GM23338 (cell line): Measurements from ENCODE around the gene CD70. TPM values are rescaled to one million over a fixed set of nuclear protein-coding genes. Genes with fewer than 3 reads are reported as not detected.

ENCODE experiments used
- ATAC-seq: fragments of 200-7000 bp; cut with Tn5 transposase; 3 replicates; pipeline ENCODE4 v1.9.1; 2020
- DNase-seq: peaks from one replicate; pipeline ENCODE4 v3.0.0-alpha.2; 2015; ENCODE audit warnings: low spot score
- H2AFZ ChIP-seq: fragments of 200-600 bp; sonication (generic); 2 replicates; pipeline ENCODE4 v1.8.0; 2016; ENCODE audit warnings: antibody characterized with exemption, mild to moderate bottlenecking, moderate library complexity
- H3F3A ChIP-seq: fragments of 200-600 bp; sonication (generic); replicated peaks from 2 replicates; pipeline ENCODE4 v1.8.0; 2017; ENCODE audit warnings: antibody characterized with exemption, mixed run types, low read depth
- H3K27ac ChIP-seq: fragments of 200-600 bp; sonication (generic); 2 replicates; pipeline ENCODE4 v1.6.1; 2016; ENCODE audit warnings: low read depth
- H3K27me3 ChIP-seq: fragments of 200-600 bp; sonication (generic); 2 replicates; pipeline ENCODE4 v1.8.0; 2016; ENCODE audit warnings: mild to moderate bottlenecking, mixed run types, moderate library complexity; ENCODE audit not compliant: insufficient read depth
- H3K36me3 ChIP-seq: fragments of 200-600 bp; sonication (generic); 2 replicates; pipeline ENCODE4 v1.8.0; 2016; ENCODE audit warnings: mild to moderate bottlenecking; ENCODE audit not compliant: insufficient read depth
- H3K4me1 ChIP-seq: fragments of 200-600 bp; sonication (generic); 2 replicates; pipeline ENCODE4 v1.8.0; 2016; ENCODE audit warnings: mild to moderate bottlenecking, moderate library complexity; ENCODE audit not compliant: insufficient read depth
- H3K4me2 ChIP-seq: fragments of 200-600 bp; sonication (generic); 2 replicates; pipeline ENCODE4 v1.7.1; 2017; ENCODE audit warnings: mixed run types
- H3K4me3 ChIP-seq: fragments of 200-600 bp; sonication (generic); 2 replicates; pipeline ENCODE4 v1.6.1; 2016; ENCODE audit warnings: mixed run types
- H3K79me2 ChIP-seq: fragments of 200-600 bp; sonication (generic); replicated peaks from 2 replicates; pipeline ENCODE4 v1.8.0; 2017; ENCODE audit warnings: mild to moderate bottlenecking; ENCODE audit not compliant: insufficient read depth
- H3K9me2 ChIP-seq: fragments of 200-600 bp; sonication (generic); 2 replicates; pipeline ENCODE4 v1.8.0; 2017; ENCODE audit not compliant: insufficient read depth
- H4K20me1 ChIP-seq: fragments of 200-600 bp; sonication (generic); replicated peaks from 2 replicates; pipeline ENCODE4 v1.8.0; 2017; ENCODE audit warnings: mild to moderate bottlenecking; ENCODE audit not compliant: insufficient read depth
- H3K27ac Mint-ChIP-seq: 2 replicates; pipeline ENCODE4 v1.8.0; 2020; ENCODE audit warnings: inconsistent platforms, mild to moderate bottlenecking, moderate library complexity, mixed read lengths
- H3K27me3 Mint-ChIP-seq: 3 replicates; pipeline ENCODE4 v1.8.0; 2022; ENCODE audit warnings: low read depth, mild to moderate bottlenecking, moderate library complexity, mixed read lengths, inconsistent platforms; ENCODE audit not compliant: insufficient read depth, poor library complexity
- H3K36me3 Mint-ChIP-seq: 3 replicates; pipeline ENCODE4 v1.8.0; 2021; ENCODE audit warnings: low read depth, mild to moderate bottlenecking, inconsistent platforms, moderate library complexity, mixed read lengths
- H3K4me1 Mint-ChIP-seq: 3 replicates; pipeline ENCODE4 v1.8.0; 2020; ENCODE audit warnings: mild to moderate bottlenecking, inconsistent platforms, mixed read lengths
- H3K4me3 Mint-ChIP-seq: 3 replicates; pipeline ENCODE4 v1.8.0; 2021; ENCODE audit warnings: moderate library complexity, mild to moderate bottlenecking, inconsistent platforms, mixed read lengths
- H3K9me3 Mint-ChIP-seq: 3 replicates; pipeline ENCODE4 v1.8.0; 2020; ENCODE audit warnings: moderate library complexity, mild to moderate bottlenecking, inconsistent platforms, mixed read lengths
- JUNB ChIP-seq: IDR thresholded peaks from one replicate; pipeline ENCODE4 v1.6.1; 2016; ENCODE audit warnings: antibody characterized with exemption; ENCODE audit not compliant: unreplicated experiment
- NANOG ChIP-seq: IDR thresholded peaks from 2 replicates; pipeline ENCODE4 v1.6.1; 2016; ENCODE audit warnings: antibody characterized with exemption, borderline replicate concordance
- POLR2AphosphoS5 ChIP-seq: IDR thresholded peaks from 2 replicates; pipeline ENCODE4 v1.6.1; 2016; ENCODE audit warnings: antibody characterized with exemption, low read depth
- REST ChIP-seq: IDR thresholded peaks from one replicate; pipeline ENCODE4 v1.6.1; 2018; ENCODE audit warnings: antibody characterized with exemption; ENCODE audit not compliant: unreplicated experiment
- STAT1 ChIP-seq: IDR thresholded peaks from one replicate; pipeline ENCODE4 v1.6.1; 2016; ENCODE audit warnings: antibody characterized with exemption; ENCODE audit not compliant: unreplicated experiment
- ZNF114 ChIP-seq: fragments of 250-450 bp; sonication (Bioruptor Pico); IDR thresholded peaks from 2 replicates; pipeline ENCODE4 v1.5.0; 2020; ENCODE audit warnings: mild to moderate bottlenecking, moderate library complexity
- ZNF331 ChIP-seq: fragments of 250-450 bp; sonication (Bioruptor Pico); IDR thresholded peaks from 2 replicates; pipeline ENCODE4 v1.5.0; 2020; ENCODE audit warnings: low read depth, mild to moderate bottlenecking, moderate library complexity
- polyA plus RNA-seq: library from polyadenylated mRNA; unstranded; fragments of >200 nt; fragmentation: Nextera tagmentation; extraction: Ambion mirVana; gene quantifications from 2 replicates; pipeline ENCODE4 v1.2.1, GENCODE V29; 2016
- total RNA-seq: library from RNA; depleted of rRNA; stranded (reverse); fragments of >200 nt; shearing (Covaris generic); gene quantifications from 2 replicates; pipeline ENCODE4 v1.2.3, GENCODE V29; 2014
- TF ChIP-seq, protein P1 (sequence below): IDR thresholded peaks from 2 replicates; pipeline ENCODE4 v1.6.1; 2016; ENCODE audit warnings: antibody characterized with exemption
- TF ChIP-seq, protein P2 (sequence below), 2 experiments: fragments of 200-600 bp in 1 of 2; sonication (generic) in 1 of 2; conservative IDR thresholded peaks; 2 replicates each; pipeline versions ENCODE4 v1.5.1 to v1.6.1; 2016 to 2017; ENCODE audit warnings: antibody characterized with exemption in 2 of 2, low read depth in 2 of 2, mild to moderate bottlenecking in 2 of 2, moderate library complexity in 1 of 2
- TF ChIP-seq, protein P3 (sequence below): fragments of 250-450 bp; sonication (Bioruptor Pico); IDR thresholded peaks from 2 replicates; pipeline ENCODE4 v1.5.0; 2020; ENCODE audit warnings: mild to moderate bottlenecking, moderate library complexity

The CD70 gene
- total and polyA plus RNA-seq, 2 experiments from 2014 or later: 2.0 to 7.3 TPM

- TF ChIP-seq ZNF331 (CRISPR knock-in tag): no peak
- TF ChIP-seq POLR2AphosphoS5: no peak
- TF ChIP-seq, protein P1, sequence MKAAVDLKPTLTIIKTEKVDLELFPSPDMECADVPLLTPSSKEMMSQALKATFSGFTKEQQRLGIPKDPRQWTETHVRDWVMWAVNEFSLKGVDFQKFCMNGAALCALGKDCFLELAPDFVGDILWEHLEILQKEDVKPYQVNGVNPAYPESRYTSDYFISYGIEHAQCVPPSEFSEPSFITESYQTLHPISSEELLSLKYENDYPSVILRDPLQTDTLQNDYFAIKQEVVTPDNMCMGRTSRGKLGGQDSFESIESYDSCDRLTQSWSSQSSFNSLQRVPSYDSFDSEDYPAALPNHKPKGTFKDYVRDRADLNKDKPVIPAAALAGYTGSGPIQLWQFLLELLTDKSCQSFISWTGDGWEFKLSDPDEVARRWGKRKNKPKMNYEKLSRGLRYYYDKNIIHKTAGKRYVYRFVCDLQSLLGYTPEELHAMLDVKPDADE: no peak
- TF ChIP-seq STAT1: no peak
- TF ChIP-seq JUNB: no peak
- TF ChIP-seq ZNF114 (CRISPR knock-in tag): no peak
- TF ChIP-seq NANOG: no peak
- TF ChIP-seq, protein P2, sequence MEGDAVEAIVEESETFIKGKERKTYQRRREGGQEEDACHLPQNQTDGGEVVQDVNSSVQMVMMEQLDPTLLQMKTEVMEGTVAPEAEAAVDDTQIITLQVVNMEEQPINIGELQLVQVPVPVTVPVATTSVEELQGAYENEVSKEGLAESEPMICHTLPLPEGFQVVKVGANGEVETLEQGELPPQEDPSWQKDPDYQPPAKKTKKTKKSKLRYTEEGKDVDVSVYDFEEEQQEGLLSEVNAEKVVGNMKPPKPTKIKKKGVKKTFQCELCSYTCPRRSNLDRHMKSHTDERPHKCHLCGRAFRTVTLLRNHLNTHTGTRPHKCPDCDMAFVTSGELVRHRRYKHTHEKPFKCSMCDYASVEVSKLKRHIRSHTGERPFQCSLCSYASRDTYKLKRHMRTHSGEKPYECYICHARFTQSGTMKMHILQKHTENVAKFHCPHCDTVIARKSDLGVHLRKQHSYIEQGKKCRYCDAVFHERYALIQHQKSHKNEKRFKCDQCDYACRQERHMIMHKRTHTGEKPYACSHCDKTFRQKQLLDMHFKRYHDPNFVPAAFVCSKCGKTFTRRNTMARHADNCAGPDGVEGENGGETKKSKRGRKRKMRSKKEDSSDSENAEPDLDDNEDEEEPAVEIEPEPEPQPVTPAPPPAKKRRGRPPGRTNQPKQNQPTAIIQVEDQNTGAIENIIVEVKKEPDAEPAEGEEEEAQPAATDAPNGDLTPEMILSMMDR (conservative IDR thresholded peaks at IDR 0.05; ENCODE audit: low read depth in 2 of 2): no peak
- TF ChIP-seq, protein P3, sequence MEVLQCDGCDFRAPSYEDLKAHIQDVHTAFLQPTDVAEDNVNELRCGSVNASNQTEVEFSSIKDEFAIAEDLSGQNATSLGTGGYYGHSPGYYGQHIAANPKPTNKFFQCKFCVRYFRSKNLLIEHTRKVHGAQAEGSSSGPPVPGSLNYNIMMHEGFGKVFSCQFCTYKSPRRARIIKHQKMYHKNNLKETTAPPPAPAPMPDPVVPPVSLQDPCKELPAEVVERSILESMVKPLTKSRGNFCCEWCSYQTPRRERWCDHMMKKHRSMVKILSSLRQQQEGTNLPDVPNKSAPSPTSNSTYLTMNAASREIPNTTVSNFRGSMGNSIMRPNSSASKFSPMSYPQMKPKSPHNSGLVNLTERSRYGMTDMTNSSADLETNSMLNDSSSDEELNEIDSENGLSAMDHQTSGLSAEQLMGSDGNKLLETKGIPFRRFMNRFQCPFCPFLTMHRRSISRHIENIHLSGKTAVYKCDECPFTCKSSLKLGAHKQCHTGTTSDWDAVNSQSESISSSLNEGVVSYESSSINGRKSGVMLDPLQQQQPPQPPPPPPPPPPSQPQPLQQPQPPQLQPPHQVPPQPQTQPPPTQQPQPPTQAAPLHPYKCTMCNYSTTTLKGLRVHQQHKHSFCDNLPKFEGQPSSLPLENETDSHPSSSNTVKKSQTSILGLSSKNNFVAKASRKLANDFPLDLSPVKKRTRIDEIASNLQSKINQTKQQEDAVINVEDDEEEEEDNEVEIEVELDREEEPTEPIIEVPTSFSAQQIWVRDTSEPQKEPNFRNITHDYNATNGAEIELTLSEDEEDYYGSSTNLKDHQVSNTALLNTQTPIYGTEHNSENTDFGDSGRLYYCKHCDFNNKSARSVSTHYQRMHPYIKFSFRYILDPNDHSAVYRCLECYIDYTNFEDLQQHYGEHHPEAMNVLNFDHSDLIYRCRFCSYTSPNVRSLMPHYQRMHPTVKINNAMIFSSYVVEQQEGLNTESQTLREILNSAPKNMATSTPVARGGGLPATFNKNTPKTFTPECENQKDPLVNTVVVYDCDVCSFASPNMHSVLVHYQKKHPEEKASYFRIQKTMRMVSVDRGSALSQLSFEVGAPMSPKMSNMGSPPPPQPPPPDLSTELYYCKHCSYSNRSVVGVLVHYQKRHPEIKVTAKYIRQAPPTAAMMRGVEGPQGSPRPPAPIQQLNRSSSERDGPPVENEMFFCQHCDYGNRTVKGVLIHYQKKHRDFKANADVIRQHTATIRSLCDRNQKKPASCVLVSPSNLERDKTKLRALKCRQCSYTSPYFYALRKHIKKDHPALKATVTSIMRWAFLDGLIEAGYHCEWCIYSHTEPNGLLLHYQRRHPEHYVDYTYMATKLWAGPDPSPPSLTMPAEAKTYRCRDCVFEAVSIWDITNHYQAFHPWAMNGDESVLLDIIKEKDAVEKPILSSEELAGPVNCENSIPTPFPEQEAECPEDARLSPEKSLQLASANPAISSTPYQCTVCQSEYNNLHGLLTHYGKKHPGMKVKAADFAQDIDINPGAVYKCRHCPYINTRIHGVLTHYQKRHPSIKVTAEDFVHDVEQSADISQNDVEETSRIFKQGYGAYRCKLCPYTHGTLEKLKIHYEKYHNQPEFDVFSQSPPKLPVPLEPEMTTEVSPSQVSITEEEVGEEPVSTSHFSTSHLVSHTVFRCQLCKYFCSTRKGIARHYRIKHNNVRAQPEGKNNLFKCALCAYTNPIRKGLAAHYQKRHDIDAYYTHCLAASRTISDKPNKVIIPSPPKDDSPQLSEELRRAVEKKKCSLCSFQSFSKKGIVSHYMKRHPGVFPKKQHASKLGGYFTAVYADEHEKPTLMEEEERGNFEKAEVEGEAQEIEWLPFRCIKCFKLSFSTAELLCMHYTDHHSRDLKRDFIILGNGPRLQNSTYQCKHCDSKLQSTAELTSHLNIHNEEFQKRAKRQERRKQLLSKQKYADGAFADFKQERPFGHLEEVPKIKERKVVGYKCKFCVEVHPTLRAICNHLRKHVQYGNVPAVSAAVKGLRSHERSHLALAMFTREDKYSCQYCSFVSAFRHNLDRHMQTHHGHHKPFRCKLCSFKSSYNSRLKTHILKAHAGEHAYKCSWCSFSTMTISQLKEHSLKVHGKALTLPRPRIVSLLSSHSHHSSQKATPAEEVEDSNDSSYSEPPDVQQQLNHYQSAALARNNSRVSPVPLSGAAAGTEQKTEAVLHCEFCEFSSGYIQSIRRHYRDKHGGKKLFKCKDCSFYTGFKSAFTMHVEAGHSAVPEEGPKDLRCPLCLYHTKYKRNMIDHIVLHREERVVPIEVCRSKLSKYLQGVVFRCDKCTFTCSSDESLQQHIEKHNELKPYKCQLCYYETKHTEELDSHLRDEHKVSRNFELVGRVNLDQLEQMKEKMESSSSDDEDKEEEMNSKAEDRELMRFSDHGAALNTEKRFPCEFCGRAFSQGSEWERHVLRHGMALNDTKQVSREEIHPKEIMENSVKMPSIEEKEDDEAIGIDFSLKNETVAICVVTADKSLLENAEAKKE (CRISPR knock-in tag): no peak
- no peak for TF ChIP-seq REST
- peaks cover 78% of the 10 kb centered on the region for H3K27me3 ChIP-seq
Observed at GRCh38 chr19:6587998-6588507, 2.9 kb downstream of the CD70 start.

More at GRCh38 chr19:6587998-6588507, 2.9 kb downstream of the CD70 start:
- Histone ChIP-seq H3K4me1 (peaks cover 29% of the 10 kb centered on the region), H3K27ac (no peak overlapping the region), H3K36me3 (no peaks in the 10 kb centered on the region), H3K79me2 (no peaks in the 10 kb centered on the region), H3K9me2 (no peaks in the 10 kb centered on the region), H3K4me2 (peak overlapping the region; percentile 95), H3K4me3 (peak overlapping the region; percentile 74), H3F3A (peaks cover 18% of the 10 kb centered on the region), H2AFZ (peak overlapping the region; percentile 86; the same call in 1 of the 2 replicates), H4K20me1 (peaks cover 10% of the 10 kb centered on the region; the same call in 1 of the 2 replicates)
- peaks cover 73% of the 10 kb centered on the region for H3K27me3 Mint-ChIP-seq
- DNase-seq (peak; percentile 24), ATAC-seq (no peak)
- peak overlapping the region; percentile 70 for H3K4me3 Mint-ChIP-seq
- H3K36me3 Mint-ChIP-seq: no peaks in the 10 kb centered on the region; the same call in 2 of the 3 replicates
- H3K27ac Mint-ChIP-seq: no peak overlapping the region
- H3K9me3 Mint-ChIP-seq: peaks cover 67% of the 10 kb centered on the region
- peaks cover 30% of the 10 kb centered on the region for H3K4me1 Mint-ChIP-seq
